DOHH2 (cell line): ENCODE measurements around the gene VSIG10L.

Experiments
- H3F3A ChIP-seq: fragments of 200-600 bp; sonication (generic), shearing (Covaris generic); 2 replicates; pipeline ENCODE4 v1.6.0; 2016; ENCODE audit warnings: antibody characterized with exemption, mild to moderate bottlenecking; ENCODE audit not compliant: control insufficient read depth, insufficient read depth
- H3K27ac ChIP-seq: fragments of 200-600 bp; sonication (generic); 2 replicates; pipeline ENCODE4 v1.5.1; 2014; ENCODE audit warnings: low read depth, mild to moderate bottlenecking, low read length, moderate library complexity
- H3K27me3 ChIP-seq: fragments of 200-600 bp; sonication (generic); 2 replicates; pipeline ENCODE4 v1.6.1; 2014; ENCODE audit warnings: mild to moderate bottlenecking, low read length, mixed read lengths; ENCODE audit not compliant: control insufficient read depth
- H3K36me3 ChIP-seq: fragments of 200-600 bp; sonication (generic); 2 replicates; pipeline ENCODE4 v1.6.1; 2014; ENCODE audit warnings: mild to moderate bottlenecking, low read length, moderate library complexity, mixed read lengths; ENCODE audit not compliant: control insufficient read depth
- H3K4me1 ChIP-seq: fragments of 200-600 bp; sonication (generic); 2 replicates; pipeline ENCODE4 v1.6.1; 2014; ENCODE audit warnings: mild to moderate bottlenecking, low read length, mixed read lengths; ENCODE audit not compliant: control insufficient read depth
- H3K4me2 ChIP-seq: fragments of 200-600 bp; sonication (generic); 2 replicates; pipeline ENCODE4 v1.6.0; 2014; ENCODE audit warnings: mild to moderate bottlenecking, low read length, moderate library complexity
- H3K4me3 ChIP-seq: fragments of 200-600 bp; sonication (generic); 2 replicates; pipeline ENCODE4 v1.5.1; 2014; ENCODE audit warnings: mild to moderate bottlenecking, low read length, mixed read lengths
- H3K79me2 ChIP-seq: fragments of 200-600 bp; sonication (generic); 2 replicates; pipeline ENCODE4 v1.6.1; 2014; ENCODE audit warnings: mild to moderate bottlenecking, low read length, mixed read lengths; ENCODE audit not compliant: control insufficient read depth
- H3K9me2 ChIP-seq: fragments of 200-600 bp; sonication (generic); replicated peaks from 2 replicates; pipeline ENCODE4 v1.6.1; 2014; ENCODE audit warnings: mild to moderate bottlenecking, low read length, mixed read lengths; ENCODE audit not compliant: control insufficient read depth
- H3K9me3 ChIP-seq: fragments of 200-600 bp; sonication (generic); 2 replicates; pipeline ENCODE4 v1.6.1; 2014; ENCODE audit warnings: antibody characterized with exemption, low read length, mixed read lengths; ENCODE audit not compliant: control insufficient read depth, insufficient read depth
- H4K20me1 ChIP-seq: fragments of 200-600 bp; sonication (generic); 2 replicates; pipeline ENCODE4 v1.6.0; 2014; ENCODE audit warnings: low read depth, mild to moderate bottlenecking, antibody characterized with exemption, low read length, moderate library complexity; ENCODE audit not compliant: control insufficient read depth, insufficient read depth
- CTCF ChIP-seq: fragments of 200-600 bp; sonication (generic); IDR thresholded peaks from one replicate; pipeline ENCODE4 v1.5.1; 2014; ENCODE audit warnings: antibody characterized with exemption, mild to moderate bottlenecking, low read depth, low read length; ENCODE audit not compliant: poor library complexity, severe bottlenecking
- EZH2phosphoT487 ChIP-seq: fragments of 200-600 bp; sonication (generic); IDR thresholded peaks from 2 replicates; pipeline ENCODE4 v1.6.1; 2017; ENCODE audit warnings: borderline replicate concordance, mild to moderate bottlenecking, antibody characterized with exemption, low read length, moderate library complexity, mixed read lengths

VSIG10L gene

DNA sequence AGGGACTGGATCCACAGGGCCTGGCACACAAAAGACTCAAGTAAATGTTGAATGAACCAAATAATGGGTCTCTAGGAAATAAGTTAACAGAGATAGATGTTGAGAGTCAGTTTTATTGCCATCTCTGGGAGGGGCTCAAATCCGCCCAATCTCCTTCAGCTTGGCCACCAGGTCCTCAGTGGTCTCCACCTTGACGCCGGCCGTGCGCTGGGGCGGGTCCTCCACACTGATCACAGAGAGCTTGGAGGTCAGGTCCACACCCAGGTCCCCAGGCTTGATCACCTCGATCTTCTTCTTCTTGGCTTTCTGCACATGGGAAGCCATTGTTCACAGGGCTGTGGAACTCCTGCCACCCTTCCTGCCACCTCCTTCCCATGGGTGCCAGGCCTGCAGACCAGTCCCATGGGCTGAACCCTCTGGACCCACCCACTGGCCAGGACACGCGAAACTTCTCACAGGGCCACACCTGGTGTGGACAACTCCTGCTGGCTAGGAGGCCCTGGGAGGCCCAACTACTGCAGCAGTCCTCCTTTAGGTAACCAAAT lies 3.2 kb upstream of the VSIG10L start:
- H3K9me2 ChIP-seq = no peaks in the 10 kb centered on the region
- H3K4me1 ChIP-seq = 0 out of 2 replicates have a peak, but pooled peaks cover 5% of the 10 kb centered on the region
- TF ChIP-seq CTCF = no peak
- no peak for TF ChIP-seq EZH2phosphoT487
- peaks cover 10% of the 10 kb centered on the region; the same call in 1 of the 2 replicates for H3F3A ChIP-seq
- no peak overlapping the region for H3K4me3 ChIP-seq
- no peaks in the 10 kb centered on the region for H4K20me1 ChIP-seq
- no peak overlapping the region for H3K4me2 ChIP-seq
- no peaks in the 10 kb centered on the region for H3K79me2 ChIP-seq
- no peak overlapping the region for H3K27ac ChIP-seq
- no peaks in the 10 kb centered on the region for H3K9me3 ChIP-seq
- peaks cover 6% of the 10 kb centered on the region; the same call in 1 of the 2 replicates for H3K36me3 ChIP-seq
- no peaks in the 10 kb centered on the region; the same call in 1 of the 2 replicates for H3K27me3 ChIP-seq

- no peak overlapping the region for H3K27ac ChIP-seq
- H3K79me2 ChIP-seq = no peaks in the 10 kb centered on the region
These were observed 961 bp upstream of the VSIG10L start for GRCh38 chr19:51342631-51343569.

GRCh38 chr19:51341066-51341465 lies 873 bp downstream of the VSIG10L start:
- Histone ChIP-seq H3K9me2 (no peaks in the 10 kb centered on the region), H3K36me3 (peaks cover under 1% of the 10 kb centered on the region; the same call in 1 of the 2 replicates), H3K27me3 (peaks cover 2% of the 10 kb centered on the region; the same call in 1 of the 2 replicates), H3K9me3 (no peaks in the 10 kb centered on the region), H3K27ac (no peak overlapping the region), H4K20me1 (no peaks in the 10 kb centered on the region), H3K4me1 (peaks cover 17% of the 10 kb centered on the region), H3K4me3 (no peak overlapping the region), H3K79me2 (no peaks in the 10 kb centered on the region), H3K4me2 (no peak overlapping the region), H3F3A (peaks cover 5% of the 10 kb centered on the region; the same call in 1 of the 2 replicates)
- no peak for TF ChIP-seq CTCF
- TF ChIP-seq EZH2phosphoT487 = no peak

More at GRCh38 chr19:51342631-51343569, 961 bp upstream of the VSIG10L start:
- H4K20me1 ChIP-seq = no peaks in the 10 kb centered on the region
- peaks cover 2% of the 10 kb centered on the region; the same call in 1 of the 2 replicates for H3K27me3 ChIP-seq
- no peaks in the 10 kb centered on the region for H3K9me3 ChIP-seq
- TF ChIP-seq CTCF = no peak
- no peak for TF ChIP-seq EZH2phosphoT487
- H3K36me3 ChIP-seq = peaks cover 6% of the 10 kb centered on the region; the same call in 1 of the 2 replicates
- H3K4me3 ChIP-seq = no peak overlapping the region
- no peak overlapping the region for H3K4me2 ChIP-seq
- peaks cover 5% of the 10 kb centered on the region; the same call in 1 of the 2 replicates for H3F3A ChIP-seq
- H3K9me2 ChIP-seq = no peaks in the 10 kb centered on the region
- H3K4me1 ChIP-seq = peaks cover 17% of the 10 kb centered on the region
